ENCODE measurements around the gene IL25. TPM values are rescaled to one million over a fixed set of nuclear protein-coding genes. Genes with fewer than 3 reads are reported as not detected.

IL25 gene
- total RNA-seq, 4 donors from 2014 or later: 0.68 to 1.2 TPM; not detected in 2

- Histone ChIP-seq H3K4me3 (no peak overlapping the region), H3K27me3 (peaks cover 7% of the 10 kb centered on the region), H3K36me3 (peaks cover 32% of the 10 kb centered on the region), H3K4me1 (peaks cover 24% of the 10 kb centered on the region), H3K9me3 (no peaks in the 10 kb centered on the region), H3K27ac (no peak overlapping the region)
- no peak for DNase-seq (ENCODE audit: low spot score in 2 of 2)
- 79% methylated on average over 6 of the region's 6 CpGs for WGBS
- TF ChIP-seq EP300 (IDR thresholded peaks at IDR 0.05) (no peak), POLR2A (IDR thresholded peaks at IDR 0.05) (no peak), POLR2AphosphoS5 (IDR thresholded peaks at IDR 0.05) (no peak), CTCF (IDR thresholded peaks at IDR 0.05) (no peak)
Measured at GRCh38 chr14:23355871-23356435, 16.7 kb upstream of the IL25 start.

GRCh38 chr14:23356662-23357061 lies 15.9 kb upstream of the IL25 start:
- Histone ChIP-seq H3K27me3 (peaks cover 6% of the 10 kb centered on the region), H3K4me1 (peaks cover 29% of the 10 kb centered on the region), H3K27ac (no peak overlapping the region), H3K36me3 (peaks cover 32% of the 10 kb centered on the region), H3K4me3 (no peak overlapping the region), H3K9me3 (no peaks in the 10 kb centered on the region)
- no peak for TF ChIP-seq CTCF (IDR thresholded peaks at IDR 0.05)
- TF ChIP-seq POLR2AphosphoS5 (IDR thresholded peaks at IDR 0.05): no peak
- no peak for TF ChIP-seq POLR2A (IDR thresholded peaks at IDR 0.05)
- no peak for TF ChIP-seq EP300 (IDR thresholded peaks at IDR 0.05)
- 95% methylated on average over 4 of the region's 4 CpGs for WGBS
- no peak for DNase-seq (ENCODE audit: low spot score in 2 of 2)

- no peak overlapping the region for H3K4me3 ChIP-seq
- DNase-seq (ENCODE audit: low spot score in 2 of 2): no peak
- H3K9me3 ChIP-seq: no peaks in the 10 kb centered on the region
- peaks cover 29% of the 10 kb centered on the region for H3K4me1 ChIP-seq
- no peak overlapping the region for H3K27ac ChIP-seq
- H3K27me3 ChIP-seq: no peaks in the 10 kb centered on the region
- 82% methylated on average over 7 of the region's 8 CpGs for WGBS
- peaks cover 32% of the 10 kb centered on the region for H3K36me3 ChIP-seq
- no peak for TF ChIP-seq EP300 (IDR thresholded peaks at IDR 0.05)
- no peak for TF ChIP-seq CTCF (IDR thresholded peaks at IDR 0.05)
- no peak for TF ChIP-seq POLR2AphosphoS5 (IDR thresholded peaks at IDR 0.05)
- no peak for TF ChIP-seq POLR2A (IDR thresholded peaks at IDR 0.05)
Measured at GRCh38 chr14:23357261-23357660, 15.3 kb upstream of the IL25 start.

- TF ChIP-seq POLR2AphosphoS5 (IDR thresholded peaks at IDR 0.05): no peak
- TF ChIP-seq POLR2A (IDR thresholded peaks at IDR 0.05): no peak
- no peak for TF ChIP-seq CTCF (IDR thresholded peaks at IDR 0.05)
- TF ChIP-seq EP300 (IDR thresholded peaks at IDR 0.05): no peak
- WGBS: 87% methylated on average over 3 of the region's 3 CpGs
- H3K27ac ChIP-seq: no peak overlapping the region
- H3K4me1 ChIP-seq: peaks cover 29% of the 10 kb centered on the region
- H3K27me3 ChIP-seq: no peaks in the 10 kb centered on the region
- H3K9me3 ChIP-seq: no peaks in the 10 kb centered on the region
- H3K36me3 ChIP-seq: peaks cover 32% of the 10 kb centered on the region
- no peak for DNase-seq (ENCODE audit: low spot score in 2 of 2)
- H3K4me3 ChIP-seq: no peak overlapping the region
Measured at GRCh38 chr14:23358042-23358441, 14.6 kb upstream of the IL25 start.

- Histone ChIP-seq H3K9me3 (no peaks in the 10 kb centered on the region), H3K4me3 (no peak overlapping the region), H3K27me3 (no peaks in the 10 kb centered on the region), H3K36me3 (peaks cover 32% of the 10 kb centered on the region), H3K27ac (no peak overlapping the region), H3K4me1 (peaks cover 33% of the 10 kb centered on the region)
- peak in 1 of 2 donors; percentile 75 for DNase-seq (ENCODE audit: low spot score in 2 of 2)
- TF ChIP-seq CTCF (IDR thresholded peaks at IDR 0.05) (no peak), EP300 (IDR thresholded peaks at IDR 0.05) (no peak), POLR2A (IDR thresholded peaks at IDR 0.05) (no peak), POLR2AphosphoS5 (IDR thresholded peaks at IDR 0.05) (no peak)
- 87% methylated on average over 10 of the region's 12 CpGs for WGBS
Measured at GRCh38 chr14:23358553-23359166, 13.9 kb upstream of the IL25 start.

Data from suprapubic skin (tissue), 4 donors.